HG02943 (cell line): ENCODE measurements around the gene MAGEF1.
"Not testable (repeated sequence)": the region's sequence is repeated elsewhere in the genome, so short reads cannot be mapped to it uniquely, and the experiment has no call there.

Experiments
- ATAC-seq: cut with Tn5 transposase; IDR thresholded peaks from one replicate; pipeline ENCODE4 v1.9.1; 2021; ENCODE audit warnings: mild to moderate bottlenecking, low read depth, moderate library complexity; ENCODE audit not compliant: unreplicated experiment

Gene MAGEF1

GRCh38 chr3:184743248-184743647, 31.4 kb upstream of the MAGEF1 start:
- ATAC-seq = no peak

- ATAC-seq = no peak
These were observed 30.8 kb upstream of the MAGEF1 start for GRCh38 chr3:184742676-184743135.

GRCh38 chr3:184741798-184742675, 30.2 kb upstream of the MAGEF1 start:
- ATAC-seq = no peak

- no peak for ATAC-seq
These were observed 29.3 kb upstream of the MAGEF1 start for GRCh38 chr3:184741259-184741556.

- ATAC-seq = no peak
These were observed 28.8 kb upstream of the MAGEF1 start for GRCh38 chr3:184740509-184741258.

GRCh38 chr3:184739594-184740505, 28.0 kb upstream of the MAGEF1 start:
- ATAC-seq = no peak

- no peak for ATAC-seq
These were observed 27.1 kb upstream of the MAGEF1 start for GRCh38 chr3:184738982-184739381.

- ATAC-seq = no peak
These were observed 26.6 kb upstream of the MAGEF1 start for GRCh38 chr3:184738506-184738890.

GRCh38 chr3:184737641-184738505, 26.0 kb upstream of the MAGEF1 start:
- no peak for ATAC-seq

- ATAC-seq = no peak
These were observed 25.2 kb upstream of the MAGEF1 start for GRCh38 chr3:184737063-184737462.

GRCh38 chr3:184734903-184735701, 23.2 kb upstream of the MAGEF1 start:
- no peak for ATAC-seq

- ATAC-seq = no peak
These were observed 22.2 kb upstream of the MAGEF1 start for GRCh38 chr3:184733971-184734608.

- no peak for ATAC-seq
These were observed 21.3 kb upstream of the MAGEF1 start for GRCh38 chr3:184733181-184733580.

GRCh38 chr3:184731786-184732537, 20.1 kb upstream of the MAGEF1 start:
- no peak for ATAC-seq

- no peak for ATAC-seq
These were observed 19.1 kb upstream of the MAGEF1 start for GRCh38 chr3:184730924-184731323.

- ATAC-seq = not testable (repeated sequence)
These were observed 17.3 kb upstream of the MAGEF1 start for GRCh38 chr3:184729154-184729553.

GRCh38 chr3:184728010-184728527, 16.2 kb upstream of the MAGEF1 start:
- ATAC-seq = no peak
